ENCODE measurements around the gene CLCN6. TPM values are rescaled to one million over a fixed set of nuclear protein-coding genes. Genes with fewer than 3 reads are reported as not detected.

The CLCN6 gene
- total RNA-seq, 4 donors from 2014 or later, result 14.0 to 184 (median 30.7) TPM

DNA sequence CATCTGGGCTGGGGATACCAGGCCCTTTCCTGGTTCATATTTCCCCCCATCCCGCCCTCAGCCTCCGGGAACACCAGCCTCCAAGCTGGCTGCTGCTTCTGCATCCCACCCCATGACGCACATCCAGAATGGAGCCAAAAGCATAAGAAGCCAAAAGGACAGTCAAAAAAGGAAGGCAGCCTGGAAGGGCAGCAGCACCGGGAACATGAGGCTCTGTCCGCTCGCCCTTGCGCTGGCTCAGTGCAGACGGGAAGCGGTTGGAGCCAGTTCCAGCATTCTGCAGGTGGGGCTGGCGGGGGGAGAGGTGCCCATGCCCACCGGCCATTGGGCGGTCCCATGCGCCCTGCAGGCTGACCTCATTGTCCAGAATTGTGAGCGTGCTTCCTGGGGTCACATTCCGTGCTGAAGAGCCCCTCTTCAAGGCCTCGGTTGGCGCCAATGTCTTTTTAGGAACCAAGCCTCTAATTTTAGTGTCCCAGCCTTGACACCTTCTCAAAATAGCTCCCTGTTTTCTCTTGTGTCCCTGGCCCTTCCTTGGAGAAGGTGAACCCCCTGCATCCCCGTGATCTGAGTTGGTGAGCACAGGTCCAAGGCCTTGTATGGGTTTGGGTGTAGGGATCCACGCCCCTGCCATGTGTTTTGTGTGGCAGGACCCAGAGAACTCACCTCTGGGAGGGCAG is 81.1 kb downstream of the CLCN6 start:
- Histone ChIP-seq H3K4me1 (peaks cover 0 to 3% (median 0%) of the 10 kb centered on the region in 4 donors), H3K9me3 (no peaks in the 10 kb centered on the region), H3K36me3 (no peaks in the 10 kb centered on the region), H3K27me3 (peaks cover 3% of the 10 kb centered on the region), H3K4me3 (no peak overlapping the region), H3K27ac (no peak overlapping the region)
- DNase-seq, result no peak
- WGBS, 2 donors (ENCODE audit: low coverage in 1 of 2), result 83% methylated on average over 19 of the region's 19 CpGs; no CpG with 5 or more reads in 1 of the 2 donors
- in situ Hi-C loops (cut with MboI; ENCODE audit: low pct_ligation_motif_present in 1 of 4, low pct_unique_long_range_greater_than_20kb in 1 of 4, low sequenced_read_pairs in 3 of 4), result no loop called here
- intact Hi-C loops (cut with DNase I; ENCODE audit: low total_unique reads), result no loop called here
- no peak for TF ChIP-seq POLR2AphosphoS5 (IDR thresholded peaks at IDR 0.05)
- no peak for TF ChIP-seq EP300 (IDR thresholded peaks at IDR 0.05; ENCODE audit: low read depth)
- TF ChIP-seq, protein P1, sequence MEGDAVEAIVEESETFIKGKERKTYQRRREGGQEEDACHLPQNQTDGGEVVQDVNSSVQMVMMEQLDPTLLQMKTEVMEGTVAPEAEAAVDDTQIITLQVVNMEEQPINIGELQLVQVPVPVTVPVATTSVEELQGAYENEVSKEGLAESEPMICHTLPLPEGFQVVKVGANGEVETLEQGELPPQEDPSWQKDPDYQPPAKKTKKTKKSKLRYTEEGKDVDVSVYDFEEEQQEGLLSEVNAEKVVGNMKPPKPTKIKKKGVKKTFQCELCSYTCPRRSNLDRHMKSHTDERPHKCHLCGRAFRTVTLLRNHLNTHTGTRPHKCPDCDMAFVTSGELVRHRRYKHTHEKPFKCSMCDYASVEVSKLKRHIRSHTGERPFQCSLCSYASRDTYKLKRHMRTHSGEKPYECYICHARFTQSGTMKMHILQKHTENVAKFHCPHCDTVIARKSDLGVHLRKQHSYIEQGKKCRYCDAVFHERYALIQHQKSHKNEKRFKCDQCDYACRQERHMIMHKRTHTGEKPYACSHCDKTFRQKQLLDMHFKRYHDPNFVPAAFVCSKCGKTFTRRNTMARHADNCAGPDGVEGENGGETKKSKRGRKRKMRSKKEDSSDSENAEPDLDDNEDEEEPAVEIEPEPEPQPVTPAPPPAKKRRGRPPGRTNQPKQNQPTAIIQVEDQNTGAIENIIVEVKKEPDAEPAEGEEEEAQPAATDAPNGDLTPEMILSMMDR (IDR thresholded peaks at IDR 0.05), result no peak

DNA sequence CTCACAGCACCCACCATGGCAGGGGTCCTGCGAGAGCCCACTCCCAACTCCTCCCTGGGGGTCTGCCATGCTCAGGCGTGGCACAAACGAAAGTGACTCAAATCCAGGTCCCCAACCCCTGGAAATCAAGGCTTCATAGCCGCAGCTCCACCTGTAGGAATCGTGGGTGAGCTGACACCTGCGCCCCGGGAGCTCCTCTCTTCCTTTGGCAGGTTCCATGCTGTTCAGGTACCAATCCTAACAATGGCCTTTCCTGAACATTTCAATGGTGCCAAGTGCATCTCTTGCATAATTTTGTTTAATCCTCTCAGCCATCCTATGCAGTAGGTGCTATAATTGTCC is 81.6 kb downstream of the CLCN6 start:
- 58% methylated on average over 7 of the region's 7 CpGs; no CpG with 5 or more reads in 1 of the 2 donors for WGBS, 2 donors (ENCODE audit: low coverage in 1 of 2)

DNA sequence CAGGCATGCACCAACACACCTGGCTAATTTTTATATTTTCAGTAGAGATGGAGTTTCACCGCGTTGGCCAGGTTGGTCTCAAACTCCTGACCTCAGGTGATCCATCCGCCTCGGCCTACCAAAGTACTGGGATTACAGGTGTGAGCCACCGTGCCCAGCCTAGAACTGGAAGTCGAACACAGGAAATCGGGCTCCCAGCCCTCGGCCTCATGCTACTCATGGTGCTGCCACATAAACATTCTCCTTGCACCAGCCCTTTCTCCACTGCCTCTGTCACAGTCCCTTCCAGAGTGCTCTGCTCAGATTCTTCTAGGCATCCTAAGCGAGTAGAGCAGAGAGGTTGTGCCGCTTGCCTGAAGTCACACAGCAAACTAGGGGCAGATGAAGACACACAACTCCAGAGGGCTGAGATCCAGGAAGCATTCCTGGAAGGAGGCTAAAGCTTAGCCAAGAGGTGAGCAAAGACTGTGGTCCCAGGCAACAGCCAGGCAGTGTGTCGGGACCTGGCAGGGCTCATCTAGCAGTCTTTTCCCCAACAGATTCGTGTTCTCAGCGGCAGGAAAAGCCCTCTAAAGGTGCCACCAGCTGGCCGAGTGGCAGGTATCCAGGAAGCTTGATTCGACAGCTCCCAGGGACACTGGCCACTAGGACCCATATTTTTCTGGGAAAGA is 82.3 kb downstream of the CLCN6 start:
- TF ChIP-seq, protein P1 (IDR thresholded peaks at IDR 0.05), result no peak
- TF ChIP-seq EP300 (IDR thresholded peaks at IDR 0.05; ENCODE audit: low read depth) (no peak), POLR2AphosphoS5 (IDR thresholded peaks at IDR 0.05) (no peak), POLR2A (IDR thresholded peaks at IDR 0.05) (no peak)
- Histone ChIP-seq H3K27me3 (peaks cover 11% of the 10 kb centered on the region), H3K4me1 (no peaks in the 10 kb centered on the region), H3K36me3 (no peaks in the 10 kb centered on the region), H3K4me3 (no peak overlapping the region), H3K9me3 (no peaks in the 10 kb centered on the region), H3K27ac (no peak overlapping the region)
- intact Hi-C loops (cut with DNase I; ENCODE audit: low total_unique reads) (no loop called here), in situ Hi-C loops (cut with MboI; ENCODE audit: low pct_ligation_motif_present in 1 of 4, low pct_unique_long_range_greater_than_20kb in 1 of 4, low sequenced_read_pairs in 3 of 4) (no loop called here)
- WGBS, 2 donors (ENCODE audit: low coverage in 1 of 2), result 80 to 92% methylated on average over 7 to 15 of the region's 15 CpGs
- no peak for DNase-seq

More for the DNA sequence above, 81.6 kb downstream of the CLCN6 start:
- Histone ChIP-seq H3K27ac (no peak overlapping the region), H3K9me3 (no peaks in the 10 kb centered on the region), H3K27me3 (peaks cover 8% of the 10 kb centered on the region), H3K36me3 (no peaks in the 10 kb centered on the region), H3K4me3 (no peak overlapping the region), H3K4me1 (peaks cover 0 to 3% (median 0%) of the 10 kb centered on the region in 4 donors)
- TF ChIP-seq, protein P1 (IDR thresholded peaks at IDR 0.05), result no peak
- TF ChIP-seq EP300 (IDR thresholded peaks at IDR 0.05; ENCODE audit: low read depth) (no peak), POLR2AphosphoS5 (IDR thresholded peaks at IDR 0.05) (no peak), POLR2A (IDR thresholded peaks at IDR 0.05) (no peak)
- in situ Hi-C loops (cut with MboI; ENCODE audit: low pct_ligation_motif_present in 1 of 4, low pct_unique_long_range_greater_than_20kb in 1 of 4, low sequenced_read_pairs in 3 of 4), result no loop called here
- DNase-seq, result no peak
- intact Hi-C loops (cut with DNase I; ENCODE audit: low total_unique reads), result no loop called here

DNA sequence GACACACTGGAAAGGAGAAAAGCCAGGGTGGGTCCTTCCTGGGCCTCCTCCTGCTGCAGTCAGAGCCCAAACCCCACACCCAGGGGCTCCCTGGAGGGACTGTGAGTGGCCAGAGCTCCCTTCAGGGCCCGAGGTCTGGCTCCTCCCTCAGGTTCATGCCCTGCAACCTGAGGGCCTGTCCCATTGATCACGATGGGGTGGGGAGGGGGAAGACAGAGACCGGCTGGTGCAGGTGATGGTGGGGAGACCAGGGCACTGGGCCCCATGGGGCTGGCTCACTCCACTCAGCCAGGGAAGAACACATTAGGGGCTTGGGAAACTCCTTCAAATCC is 82.9 kb downstream of the CLCN6 start:
- in situ Hi-C loops (cut with MboI; ENCODE audit: low pct_ligation_motif_present in 1 of 4, low pct_unique_long_range_greater_than_20kb in 1 of 4, low sequenced_read_pairs in 3 of 4), result no loop called here
- intact Hi-C loops (cut with DNase I; ENCODE audit: low total_unique reads), result no loop called here
- no peaks in the 10 kb centered on the region for H3K4me1 ChIP-seq
- TF ChIP-seq, protein P1 (IDR thresholded peaks at IDR 0.05), result no peak
- no peak for TF ChIP-seq POLR2AphosphoS5 (IDR thresholded peaks at IDR 0.05)
- TF ChIP-seq EP300 (IDR thresholded peaks at IDR 0.05; ENCODE audit: low read depth), result no peak
- no peak for TF ChIP-seq POLR2A (IDR thresholded peaks at IDR 0.05)
- no peaks in the 10 kb centered on the region for H3K9me3 ChIP-seq
- no peaks in the 10 kb centered on the region for H3K36me3 ChIP-seq
- no peak for DNase-seq
- no peak overlapping the region for H3K4me3 ChIP-seq
- 41% methylated on average over 3 of the region's 3 CpGs; no CpG with 5 or more reads in 1 of the 2 donors for WGBS, 2 donors (ENCODE audit: low coverage in 1 of 2)
- H3K27ac ChIP-seq, result no peak overlapping the region
- peaks cover 11% of the 10 kb centered on the region for H3K27me3 ChIP-seq
